ENCODE results near the gene WDFY1.
"Not testable (repeated sequence)": the region's sequence is repeated elsewhere in the genome, so short reads cannot be mapped to it uniquely, and the experiment has no call there.

Gene WDFY1

DNA sequence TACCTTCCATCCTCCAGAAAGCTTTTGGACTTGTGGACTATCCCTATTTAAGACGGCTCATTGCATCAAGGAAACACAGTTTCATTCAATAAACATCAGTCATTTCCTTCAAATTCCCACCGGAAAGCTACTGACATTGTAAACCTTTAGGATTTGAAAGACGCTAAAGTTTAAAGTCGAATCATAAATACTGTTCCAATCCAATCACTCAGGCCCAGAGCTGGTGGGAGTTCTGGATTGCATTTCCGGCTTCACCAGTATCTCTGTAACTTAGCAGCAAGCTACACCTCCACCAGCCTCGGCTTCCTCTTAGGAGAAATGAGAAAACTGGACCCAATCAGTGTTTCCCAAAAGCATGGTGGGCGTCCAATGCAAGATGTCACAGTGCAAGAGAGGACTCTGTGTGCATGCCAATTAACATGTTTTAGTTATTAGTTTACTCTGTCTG lies 1.6 kb downstream of the WDFY1 start:
- H3K27me3 ChIP-seq (ENCODE audit: insufficient read depth, low read length), result no peaks in the 10 kb centered on the region
- H3K36me3 ChIP-seq (ENCODE audit: insufficient read depth, low read length), result peaks cover 10% of the 10 kb centered on the region; the same call in 1 of the 2 replicates
- peak overlapping the region; percentile 81 for H3K27ac ChIP-seq (ENCODE audit: low read depth, low read length)
- no peak overlapping the region for H2AFZ ChIP-seq (ENCODE audit: low read length, unreplicated experiment)
- H3K4me3 ChIP-seq (ENCODE audit: low read depth, low read length), result peak overlapping the region; percentile 87
- peaks cover 55% of the 10 kb centered on the region for H3K79me2 ChIP-seq (ENCODE audit: control insufficient read depth, insufficient read depth, low read length, unreplicated experiment)
- peaks cover 22% of the 10 kb centered on the region for H3K4me1 ChIP-seq (ENCODE audit: control insufficient read depth, insufficient read depth, low read length, unreplicated experiment)

DNA sequence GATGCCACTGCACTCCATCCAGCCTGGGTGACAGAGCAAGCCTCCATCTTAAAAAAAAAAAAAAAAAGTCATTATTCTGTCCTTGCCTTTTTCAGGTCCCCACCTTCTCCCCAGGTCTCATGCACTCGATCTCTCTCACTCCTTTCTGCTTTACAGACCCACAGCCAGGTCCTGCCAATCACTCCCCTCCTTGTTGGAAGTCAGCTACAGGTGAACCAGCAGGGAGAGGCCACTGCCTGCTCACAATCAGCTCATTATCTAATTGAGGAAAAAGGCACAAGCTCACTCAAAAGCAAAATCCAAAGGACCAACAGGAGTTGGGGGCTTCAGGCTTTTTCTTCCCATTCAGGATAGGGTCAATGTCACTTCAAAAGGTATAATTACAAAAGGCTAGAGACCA lies 2.0 kb downstream of the WDFY1 start:
- H3K36me3 ChIP-seq (ENCODE audit: insufficient read depth, low read length), result peaks cover 10% of the 10 kb centered on the region; the same call in 1 of the 2 replicates
- H3K27me3 ChIP-seq (ENCODE audit: insufficient read depth, low read length), result no peaks in the 10 kb centered on the region
- H3K4me1 ChIP-seq (ENCODE audit: control insufficient read depth, insufficient read depth, low read length, unreplicated experiment), result peaks cover 22% of the 10 kb centered on the region
- no peak overlapping the region for H2AFZ ChIP-seq (ENCODE audit: low read length, unreplicated experiment)
- H3K4me3 ChIP-seq (ENCODE audit: low read depth, low read length), result peak overlapping the region; percentile 87
- peak overlapping the region; percentile 81 for H3K27ac ChIP-seq (ENCODE audit: low read depth, low read length)
- peaks cover 60% of the 10 kb centered on the region for H3K79me2 ChIP-seq (ENCODE audit: control insufficient read depth, insufficient read depth, low read length, unreplicated experiment)

DNA sequence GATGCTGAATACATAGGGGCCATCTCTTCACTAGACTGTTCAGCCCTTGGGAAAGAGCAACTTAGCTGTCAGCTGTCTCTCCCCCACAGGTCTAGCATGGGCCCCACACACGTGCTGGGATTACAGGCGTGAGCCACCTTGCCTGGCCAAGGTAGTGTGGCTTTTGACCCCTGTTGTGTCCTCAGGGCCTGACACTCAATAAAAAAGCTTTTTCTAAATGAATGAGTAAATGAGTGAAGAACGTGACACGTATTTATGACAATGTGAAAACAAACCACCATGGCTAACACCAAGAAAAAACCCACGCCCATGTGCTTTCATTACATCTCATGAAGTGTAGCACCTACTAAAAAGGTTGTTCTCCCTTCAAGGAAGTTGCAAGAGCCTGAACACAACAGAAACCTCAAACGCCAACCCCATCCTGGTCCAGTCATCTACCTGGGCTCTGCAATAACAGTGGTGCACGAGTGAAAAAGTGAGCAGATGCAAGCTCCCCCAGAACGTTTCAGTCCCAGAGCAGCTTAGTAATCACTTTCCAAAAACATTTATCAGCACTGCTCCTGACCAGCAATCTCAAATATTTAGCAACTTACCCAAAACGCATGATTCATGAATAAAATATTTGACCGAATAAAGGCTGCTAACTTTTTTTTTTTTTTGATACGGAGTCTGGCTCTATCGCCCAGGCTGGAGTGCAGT lies 3.4 kb downstream of the WDFY1 start:
- Histone ChIP-seq H3K36me3 (ENCODE audit: insufficient read depth, low read length) (peaks cover 10% of the 10 kb centered on the region; the same call in 1 of the 2 replicates), H3K4me3 (ENCODE audit: low read depth, low read length) (peak overlapping the region; percentile 66), H3K79me2 (ENCODE audit: control insufficient read depth, insufficient read depth, low read length, unreplicated experiment) (peaks cover 73% of the 10 kb centered on the region), H3K27me3 (ENCODE audit: insufficient read depth, low read length) (no peaks in the 10 kb centered on the region), H3K4me1 (ENCODE audit: control insufficient read depth, insufficient read depth, low read length, unreplicated experiment) (peaks cover 33% of the 10 kb centered on the region), H3K27ac (ENCODE audit: low read depth, low read length) (peak overlapping the region; percentile 80), H2AFZ (ENCODE audit: low read length, unreplicated experiment) (no peak overlapping the region)

DNA sequence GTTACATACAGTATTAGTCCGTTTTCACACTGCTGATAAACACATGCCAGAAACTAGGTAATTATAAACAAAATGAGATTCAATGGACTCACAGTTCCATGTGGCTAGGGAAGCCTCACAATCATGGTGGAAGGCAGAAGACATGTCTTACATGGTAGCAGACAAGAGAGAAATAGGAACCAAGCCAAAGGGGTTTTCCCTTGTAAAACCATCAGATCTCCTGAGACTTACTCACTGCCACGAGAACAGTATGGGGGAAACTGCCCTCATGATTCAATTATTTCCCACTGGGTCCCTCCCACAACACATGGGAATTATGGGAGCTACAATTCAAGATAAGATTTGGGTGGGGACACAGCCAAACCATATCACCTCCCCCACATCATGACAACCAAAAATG lies 5.7 kb downstream of the WDFY1 start:
- Histone ChIP-seq H3K4me1 (ENCODE audit: control insufficient read depth, insufficient read depth, low read length, unreplicated experiment) (peaks cover 51% of the 10 kb centered on the region), H3K27ac (ENCODE audit: low read depth, low read length) (peak overlapping the region; percentile 21; the same call in 1 of the 2 replicates), H3K79me2 (ENCODE audit: control insufficient read depth, insufficient read depth, low read length, unreplicated experiment) (peaks cover 83% of the 10 kb centered on the region)
- H3K27me3 ChIP-seq (ENCODE audit: insufficient read depth, low read length); H3K4me3 ChIP-seq (ENCODE audit: low read depth, low read length); H2AFZ ChIP-seq (ENCODE audit: low read length, unreplicated experiment); H3K36me3 ChIP-seq (ENCODE audit: insufficient read depth, low read length): not testable (repeated sequence)

DNA sequence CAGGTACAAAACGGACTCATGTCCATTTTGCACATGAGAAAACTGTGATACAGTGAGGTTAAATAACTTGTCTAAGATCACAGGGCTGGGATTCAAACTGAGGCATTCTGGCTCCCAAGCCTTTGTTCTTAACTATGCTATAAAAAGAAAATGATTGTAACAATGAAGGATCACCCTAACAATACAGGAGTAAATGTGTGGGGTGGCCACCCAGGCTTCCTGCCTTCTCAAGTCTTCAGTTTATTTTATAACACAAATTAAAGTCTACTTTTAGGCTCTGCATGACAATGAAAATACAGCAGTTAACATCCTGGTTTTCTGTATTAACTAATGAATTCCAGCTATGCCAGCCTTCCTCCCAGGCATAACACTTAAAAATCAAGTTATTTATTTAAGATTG lies 7.6 kb downstream of the WDFY1 start:
- H3K36me3 ChIP-seq (ENCODE audit: insufficient read depth, low read length), result peaks cover 10% of the 10 kb centered on the region; the same call in 1 of the 2 replicates
- peaks cover 87% of the 10 kb centered on the region for H3K79me2 ChIP-seq (ENCODE audit: control insufficient read depth, insufficient read depth, low read length, unreplicated experiment)
- H3K27ac ChIP-seq (ENCODE audit: low read depth, low read length), result no peak overlapping the region
- no peak overlapping the region for H2AFZ ChIP-seq (ENCODE audit: low read length, unreplicated experiment)
- no peak overlapping the region for H3K4me3 ChIP-seq (ENCODE audit: low read depth, low read length)
- peaks cover 53% of the 10 kb centered on the region for H3K4me1 ChIP-seq (ENCODE audit: control insufficient read depth, insufficient read depth, low read length, unreplicated experiment)
- no peaks in the 10 kb centered on the region for H3K27me3 ChIP-seq (ENCODE audit: insufficient read depth, low read length)

DNA sequence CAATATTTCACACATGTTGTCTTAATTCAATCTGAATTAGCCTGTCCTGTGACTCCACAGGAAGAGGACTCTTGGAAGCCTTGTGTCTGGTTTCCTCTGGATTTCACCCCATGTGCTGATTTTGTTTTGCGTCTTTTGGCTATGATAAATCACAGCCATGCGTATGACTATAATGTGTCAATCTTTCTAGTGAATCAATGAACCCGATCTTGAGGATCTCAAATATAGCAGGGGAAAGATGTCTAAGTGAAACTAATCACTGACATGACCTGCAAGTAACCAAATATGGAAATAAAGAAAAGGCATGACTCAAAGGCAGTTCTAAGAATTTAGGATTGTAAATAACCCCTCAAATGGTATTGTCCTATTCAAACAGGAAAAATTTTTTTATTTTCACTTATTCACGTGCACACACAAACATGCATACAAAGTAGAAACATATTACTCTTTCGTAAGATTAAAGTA lies 8.2 kb downstream of the WDFY1 start:
- Histone ChIP-seq H3K4me1 (ENCODE audit: control insufficient read depth, insufficient read depth, low read length, unreplicated experiment) (peaks cover 53% of the 10 kb centered on the region), H3K4me3 (ENCODE audit: low read depth, low read length) (no peak overlapping the region), H3K27ac (ENCODE audit: low read depth, low read length) (peak overlapping the region; percentile 3; the same call in 1 of the 2 replicates), H3K79me2 (ENCODE audit: control insufficient read depth, insufficient read depth, low read length, unreplicated experiment) (peaks cover 92% of the 10 kb centered on the region), H2AFZ (ENCODE audit: low read length, unreplicated experiment) (no peak overlapping the region), H3K27me3 (ENCODE audit: insufficient read depth, low read length) (no peaks in the 10 kb centered on the region), H3K36me3 (ENCODE audit: insufficient read depth, low read length) (peaks cover 10% of the 10 kb centered on the region; the same call in 1 of the 2 replicates)

DNA sequence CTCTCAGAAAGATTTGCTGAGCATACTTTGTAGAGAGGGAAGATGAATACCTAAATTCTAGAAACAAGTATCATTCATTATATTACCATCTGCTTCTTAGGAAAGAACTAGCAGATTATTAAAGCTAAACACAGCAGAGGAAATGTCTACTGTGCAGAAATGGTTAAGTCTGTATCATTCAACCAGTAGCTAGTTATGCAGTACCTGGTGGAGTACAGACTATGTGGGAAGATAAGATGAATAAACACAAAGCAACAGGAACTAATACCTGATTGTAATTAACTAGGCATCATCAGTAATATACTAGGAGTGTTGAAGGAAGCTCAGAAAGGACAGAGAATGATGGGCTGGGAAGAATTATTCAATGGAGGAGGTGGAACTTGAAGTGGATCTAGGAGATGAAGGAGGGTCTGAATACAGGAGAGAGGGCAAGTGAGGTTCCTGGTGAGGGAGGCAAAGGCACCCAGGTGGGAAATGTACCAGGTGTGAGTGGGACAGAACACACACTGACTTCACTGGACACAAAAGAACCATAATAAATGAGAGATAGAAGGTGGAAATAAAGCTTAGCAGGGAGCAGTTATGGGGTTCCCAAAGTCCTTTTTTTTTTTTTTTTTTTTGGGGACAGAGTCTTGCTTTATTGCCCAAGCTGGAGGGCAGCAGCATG lies 9.5 kb downstream of the WDFY1 start:
- Histone ChIP-seq H3K27me3 (ENCODE audit: insufficient read depth, low read length) (no peaks in the 10 kb centered on the region), H3K36me3 (ENCODE audit: insufficient read depth, low read length) (peaks cover 10% of the 10 kb centered on the region; the same call in 1 of the 2 replicates), H3K4me1 (ENCODE audit: control insufficient read depth, insufficient read depth, low read length, unreplicated experiment) (peaks cover 46% of the 10 kb centered on the region), H3K4me3 (ENCODE audit: low read depth, low read length) (no peak overlapping the region), H3K79me2 (ENCODE audit: control insufficient read depth, insufficient read depth, low read length, unreplicated experiment) (peaks cover 96% of the 10 kb centered on the region), H3K27ac (ENCODE audit: low read depth, low read length) (no peak overlapping the region), H2AFZ (ENCODE audit: low read length, unreplicated experiment) (no peak overlapping the region)

DNA sequence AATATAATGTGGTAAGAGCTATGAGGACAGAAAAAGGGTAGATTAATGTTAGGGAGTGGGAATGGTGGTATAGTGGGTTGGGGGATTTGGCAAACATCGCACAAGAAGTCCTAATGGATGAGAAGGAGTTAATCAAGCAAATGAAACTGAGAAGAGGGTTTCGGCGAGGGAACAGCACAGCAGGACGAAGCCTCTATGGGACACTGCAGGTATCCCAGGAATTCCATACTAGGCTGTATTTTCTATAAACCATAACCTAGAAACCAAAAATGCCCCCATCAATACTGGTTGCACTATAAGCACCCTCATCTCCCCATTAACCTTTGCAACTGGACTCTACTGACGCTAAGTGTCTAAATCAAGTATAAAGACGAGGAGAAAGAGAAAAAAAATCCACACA lies 10.3 kb downstream of the WDFY1 start:
- H3K27me3 ChIP-seq (ENCODE audit: insufficient read depth, low read length), result no peaks in the 10 kb centered on the region
- H3K4me3 ChIP-seq (ENCODE audit: low read depth, low read length), result no peak overlapping the region
- peaks cover 96% of the 10 kb centered on the region for H3K79me2 ChIP-seq (ENCODE audit: control insufficient read depth, insufficient read depth, low read length, unreplicated experiment)
- H2AFZ ChIP-seq (ENCODE audit: low read length, unreplicated experiment), result no peak overlapping the region
- peaks cover 45% of the 10 kb centered on the region for H3K4me1 ChIP-seq (ENCODE audit: control insufficient read depth, insufficient read depth, low read length, unreplicated experiment)
- peaks cover 6% of the 10 kb centered on the region; the same call in 1 of the 2 replicates for H3K36me3 ChIP-seq (ENCODE audit: insufficient read depth, low read length)
- no peak overlapping the region for H3K27ac ChIP-seq (ENCODE audit: low read depth, low read length)

DNA sequence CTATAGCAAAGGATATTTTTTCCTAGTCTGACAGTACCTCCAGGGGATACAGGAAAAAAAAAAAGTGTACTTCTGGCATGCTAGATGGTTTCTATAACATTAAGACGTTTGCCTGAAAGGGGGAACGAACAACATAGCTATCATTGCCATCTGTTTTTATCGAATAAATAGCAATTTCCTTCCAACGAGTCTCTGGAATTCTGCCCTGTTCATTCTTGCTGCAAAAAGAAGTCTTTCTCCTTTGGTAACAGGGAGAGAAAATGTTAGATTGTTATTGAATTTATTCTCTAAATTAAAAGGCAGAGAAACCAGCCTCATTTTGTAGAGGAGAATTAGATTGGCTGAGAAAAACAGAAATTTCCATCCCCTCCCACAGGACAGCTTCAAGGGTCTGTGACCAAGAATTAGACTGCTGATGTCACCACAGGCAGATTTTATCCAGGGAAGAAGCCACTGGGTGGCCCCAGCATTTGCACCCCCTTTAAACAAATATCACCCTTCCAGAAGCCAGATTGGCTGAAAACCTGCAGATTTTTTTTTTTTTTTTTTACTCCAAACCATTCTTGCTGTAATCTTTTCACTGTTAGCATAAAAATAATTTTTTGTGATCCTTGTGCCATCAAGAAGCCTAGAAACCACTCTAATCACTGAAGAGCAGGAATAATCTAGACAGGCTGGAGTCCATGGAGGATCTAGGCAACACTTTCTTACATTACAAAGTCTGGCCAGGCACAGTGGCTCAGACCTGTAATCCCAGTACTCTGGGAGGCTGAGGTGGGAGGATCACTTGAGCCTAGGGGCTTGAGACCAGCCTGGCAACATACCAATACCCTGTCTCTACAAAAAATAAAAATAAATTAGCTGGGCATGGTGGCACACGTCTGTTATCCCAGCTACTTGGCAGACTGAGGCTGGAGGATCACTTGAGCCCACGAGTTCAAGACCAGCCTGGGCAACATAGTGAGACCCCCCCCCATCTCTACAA lies 12.0 kb downstream of the WDFY1 start:
- Histone ChIP-seq H3K27ac (ENCODE audit: low read depth, low read length) (no peak overlapping the region), H3K36me3 (ENCODE audit: insufficient read depth, low read length) (no peaks in the 10 kb centered on the region), H3K4me1 (ENCODE audit: control insufficient read depth, insufficient read depth, low read length, unreplicated experiment) (peaks cover 37% of the 10 kb centered on the region), H3K79me2 (ENCODE audit: control insufficient read depth, insufficient read depth, low read length, unreplicated experiment) (peaks cover 94% of the 10 kb centered on the region), H2AFZ (ENCODE audit: low read length, unreplicated experiment) (no peak overlapping the region), H3K27me3 (ENCODE audit: insufficient read depth, low read length) (no peaks in the 10 kb centered on the region), H3K4me3 (ENCODE audit: low read depth, low read length) (no peak overlapping the region)

All from ACC112 (cell line).